GM18526 (cell line): ENCODE results near the gene MBLAC2.

Source experiments
- POLR2A ChIP-seq: IDR thresholded peaks from 3 replicates; pipeline ENCODE4 v1.6.1; 2011; ENCODE audit not compliant: insufficient read length; ENCODE audit errors: extremely low read depth

The MBLAC2 gene

GRCh38 chr5:90477073-90477472, 2.5 kb upstream of the MBLAC2 start:
- TF ChIP-seq POLR2A = no peak

- no peak for TF ChIP-seq POLR2A
These were observed 1.8 kb upstream of the MBLAC2 start for GRCh38 chr5:90476391-90476790.

GRCh38 chr5:90475436-90475980, 937 bp upstream of the MBLAC2 start:
- no peak for TF ChIP-seq POLR2A

- TF ChIP-seq POLR2A = peak; percentile 23
These were observed 956 bp downstream of the MBLAC2 start for GRCh38 chr5:90473396-90474234.

GRCh38 chr5:90472783-90473395, 1.7 kb downstream of the MBLAC2 start:
- TF ChIP-seq POLR2A = no peak

GRCh38 chr5:90461288-90461687, 13.3 kb downstream of the MBLAC2 start:
- no peak for TF ChIP-seq POLR2A

- TF ChIP-seq POLR2A = no peak
These were observed 27.6 kb downstream of the MBLAC2 start for GRCh38 chr5:90446961-90447360.

- no peak for TF ChIP-seq POLR2A
These were observed 33.9 kb downstream of the MBLAC2 start for GRCh38 chr5:90440644-90441043.

- TF ChIP-seq POLR2A = no peak
These were observed 36.5 kb downstream of the MBLAC2 start for GRCh38 chr5:90438100-90438499.

GRCh38 chr5:90437663-90438062, 36.9 kb downstream of the MBLAC2 start:
- TF ChIP-seq POLR2A = no peak

GRCh38 chr5:90434116-90434714, 40.4 kb downstream of the MBLAC2 start:
- TF ChIP-seq POLR2A = no peak

- no peak for TF ChIP-seq POLR2A
These were observed 50.3 kb downstream of the MBLAC2 start for GRCh38 chr5:90424245-90424644.

- no peak for TF ChIP-seq POLR2A
These were observed 53.4 kb downstream of the MBLAC2 start for GRCh38 chr5:90421136-90421535.

- no peak for TF ChIP-seq POLR2A
These were observed 56.4 kb downstream of the MBLAC2 start for GRCh38 chr5:90418214-90418613.

- TF ChIP-seq POLR2A = no peak
These were observed 64.3 kb downstream of the MBLAC2 start for GRCh38 chr5:90410178-90410762.
